Mesothelial cell of epicardium (in vitro differentiated cells): ENCODE data around the gene L1CAM. TPM values are rescaled to one million over a fixed set of nuclear protein-coding genes. Genes with fewer than 3 reads are reported as not detected.

Source experiments
- DNase-seq, 2 experiments: peaks; one replicate each; pipeline ENCODE4 v3.0.0; 2021; ENCODE audit warnings: low spot score in 2 of 2; ENCODE audit not compliant: unreplicated experiment in 2 of 2
- H3K27ac Mint-ChIP-seq: 2 replicates; pipeline ENCODE4 v1.8.0; 2021; ENCODE audit warnings: mixed read lengths
- H3K27me3 Mint-ChIP-seq: 2 replicates; pipeline ENCODE4 v1.8.0; 2021; ENCODE audit warnings: low read depth, mixed read lengths
- H3K36me3 Mint-ChIP-seq: 2 replicates; pipeline ENCODE4 v1.8.0; 2021; ENCODE audit warnings: mixed read lengths
- H3K4me1 Mint-ChIP-seq: 2 replicates; pipeline ENCODE4 v1.8.0; 2021; ENCODE audit warnings: mixed read lengths
- H3K4me3 Mint-ChIP-seq: 2 replicates; pipeline ENCODE4 v1.8.0; 2021; ENCODE audit warnings: mild to moderate bottlenecking, moderate library complexity, mixed read lengths
- H3K9me3 Mint-ChIP-seq: 2 replicates; pipeline ENCODE4 v1.8.0; 2021; ENCODE audit warnings: mixed read lengths
- total RNA-seq: library from RNA; stranded (reverse); gene quantifications from 3 replicates; pipeline ENCODE4 v1.2.1, GENCODE V29; 2021
- TF ChIP-seq, protein P1 (sequence below): fragments of 200-600 bp; sonication (generic); IDR thresholded peaks from one replicate; pipeline ENCODE4 v1.5.0; 2021; ENCODE audit warnings: antibody characterized with exemption; ENCODE audit not compliant: unreplicated experiment

Gene L1CAM
- total RNA-seq, 1 donor from 2014 or later = 2.1 TPM

DNA sequence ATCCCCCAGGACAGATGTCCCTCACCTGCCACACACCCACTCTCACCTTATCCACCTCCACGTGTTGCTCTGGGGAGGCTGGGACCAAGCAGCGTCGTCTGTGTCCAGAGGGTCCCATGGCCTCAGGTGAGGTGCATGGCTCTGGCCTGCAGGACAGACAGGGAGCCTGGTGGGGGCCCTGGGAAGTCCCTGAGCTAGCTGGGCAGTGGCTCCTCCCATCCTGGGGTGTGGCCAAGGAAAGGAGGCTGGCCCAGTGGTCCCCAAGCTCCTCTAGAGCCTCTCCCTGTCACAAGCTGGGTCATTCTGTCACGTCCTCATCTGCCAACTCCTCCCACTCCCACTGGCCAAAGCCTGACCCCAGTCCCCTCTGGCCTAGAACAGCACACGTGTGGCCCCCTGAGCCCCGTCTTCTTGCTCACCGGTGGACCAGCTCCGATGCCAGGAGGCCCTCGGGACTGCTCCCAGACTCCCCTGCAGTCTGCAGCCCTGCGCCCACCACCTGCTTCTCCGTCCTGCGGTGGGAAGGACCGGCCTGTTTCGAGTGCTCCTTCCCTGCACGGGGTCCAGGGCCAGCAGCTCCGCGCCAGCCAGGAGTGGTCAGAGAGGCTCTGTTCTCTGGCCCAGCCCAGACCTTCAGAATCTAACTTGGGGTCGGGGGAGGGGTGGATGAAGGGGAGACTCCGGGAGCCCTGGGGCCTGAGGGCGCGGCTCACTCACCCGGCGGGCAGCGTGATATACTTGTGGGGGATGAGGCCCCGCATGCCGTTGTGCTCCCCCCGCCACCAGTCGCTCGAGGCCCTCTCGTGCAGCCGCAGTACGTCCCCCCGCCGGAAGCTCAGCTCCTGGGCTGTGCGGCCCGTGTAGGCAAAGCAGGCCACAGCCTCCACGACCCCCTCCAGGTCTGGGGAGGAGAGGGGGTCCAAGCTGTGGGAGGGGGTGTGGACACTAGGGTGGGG is 23.3 kb upstream of the L1CAM start:
- H3K9me3 Mint-ChIP-seq = no peaks in the 10 kb centered on the region
- TF ChIP-seq, protein P1, sequence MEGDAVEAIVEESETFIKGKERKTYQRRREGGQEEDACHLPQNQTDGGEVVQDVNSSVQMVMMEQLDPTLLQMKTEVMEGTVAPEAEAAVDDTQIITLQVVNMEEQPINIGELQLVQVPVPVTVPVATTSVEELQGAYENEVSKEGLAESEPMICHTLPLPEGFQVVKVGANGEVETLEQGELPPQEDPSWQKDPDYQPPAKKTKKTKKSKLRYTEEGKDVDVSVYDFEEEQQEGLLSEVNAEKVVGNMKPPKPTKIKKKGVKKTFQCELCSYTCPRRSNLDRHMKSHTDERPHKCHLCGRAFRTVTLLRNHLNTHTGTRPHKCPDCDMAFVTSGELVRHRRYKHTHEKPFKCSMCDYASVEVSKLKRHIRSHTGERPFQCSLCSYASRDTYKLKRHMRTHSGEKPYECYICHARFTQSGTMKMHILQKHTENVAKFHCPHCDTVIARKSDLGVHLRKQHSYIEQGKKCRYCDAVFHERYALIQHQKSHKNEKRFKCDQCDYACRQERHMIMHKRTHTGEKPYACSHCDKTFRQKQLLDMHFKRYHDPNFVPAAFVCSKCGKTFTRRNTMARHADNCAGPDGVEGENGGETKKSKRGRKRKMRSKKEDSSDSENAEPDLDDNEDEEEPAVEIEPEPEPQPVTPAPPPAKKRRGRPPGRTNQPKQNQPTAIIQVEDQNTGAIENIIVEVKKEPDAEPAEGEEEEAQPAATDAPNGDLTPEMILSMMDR = no peak
- no peak overlapping the region for H3K4me3 Mint-ChIP-seq
- peaks cover 2% of the 10 kb centered on the region for H3K4me1 Mint-ChIP-seq
- H3K27me3 Mint-ChIP-seq = no peaks in the 10 kb centered on the region
- H3K36me3 Mint-ChIP-seq = peaks cover 3% of the 10 kb centered on the region
- peak in 1 of 2 experiments; percentile 20 for DNase-seq
- no peak overlapping the region for H3K27ac Mint-ChIP-seq

DNA sequence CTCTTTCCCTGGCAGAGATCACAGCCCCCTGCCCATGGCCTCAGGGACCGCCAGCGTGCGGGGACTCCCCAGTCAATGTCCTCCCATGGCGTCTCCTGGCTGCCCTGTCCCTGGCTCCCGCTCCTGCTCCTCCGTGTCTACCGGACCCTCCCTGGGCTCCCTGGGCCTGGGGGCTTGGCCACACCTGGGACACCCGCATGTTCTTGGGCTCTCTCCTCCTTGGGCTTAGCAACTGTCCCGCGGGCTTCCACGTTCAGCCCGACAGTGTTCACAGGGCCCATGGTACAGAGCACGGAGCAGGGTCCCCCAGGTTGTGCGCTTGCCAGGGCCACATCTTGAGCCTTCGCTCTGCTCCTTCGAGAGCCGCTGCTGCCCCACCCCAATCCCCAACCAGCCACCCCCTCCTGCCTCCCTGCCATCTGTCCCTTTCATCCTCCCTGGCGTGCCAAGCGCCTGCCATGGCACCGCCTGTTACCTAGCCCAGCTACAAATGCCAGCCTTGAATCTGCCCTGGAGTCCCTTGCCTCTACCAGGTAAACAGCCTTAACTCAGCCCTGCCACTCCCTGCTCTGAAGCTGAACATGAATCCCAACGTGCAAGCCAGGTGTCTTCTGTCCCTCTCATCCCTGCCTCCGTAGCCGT is 22.4 kb upstream of the L1CAM start:
- TF ChIP-seq, protein P1 = no peak
- no peak for DNase-seq
- peaks cover 1% of the 10 kb centered on the region for H3K9me3 Mint-ChIP-seq
- H3K27ac Mint-ChIP-seq = no peak overlapping the region
- H3K4me1 Mint-ChIP-seq = peaks cover 8% of the 10 kb centered on the region
- H3K27me3 Mint-ChIP-seq = no peaks in the 10 kb centered on the region
- no peak overlapping the region for H3K4me3 Mint-ChIP-seq
- H3K36me3 Mint-ChIP-seq = peaks cover 3% of the 10 kb centered on the region

DNA sequence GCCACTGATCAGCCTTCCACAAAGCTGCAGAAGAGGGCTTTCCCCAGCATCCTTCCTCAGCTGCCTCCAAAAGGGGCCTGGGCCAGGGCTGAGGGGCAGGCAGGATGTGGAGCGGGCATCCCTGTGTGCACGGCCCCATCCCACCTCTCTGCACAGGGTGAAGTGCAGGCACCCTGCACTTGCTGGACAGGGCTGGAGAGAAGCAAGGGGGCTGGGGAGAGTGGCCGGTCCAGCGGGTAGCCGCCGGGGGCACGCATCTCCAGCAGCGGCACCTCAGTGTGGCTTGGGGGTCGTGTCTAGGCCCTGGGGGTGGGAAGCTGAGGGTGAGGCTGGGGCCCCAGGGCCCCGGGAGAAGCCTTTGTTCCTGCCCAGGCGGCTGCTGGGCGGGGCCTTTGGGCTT is 21.5 kb upstream of the L1CAM start:
- TF ChIP-seq, protein P1 = no peak
- Mint-ChIP-seq H3K27me3 (no peaks in the 10 kb centered on the region), H3K9me3 (peaks cover 5% of the 10 kb centered on the region), H3K4me1 (peaks cover 10% of the 10 kb centered on the region), H3K4me3 (no peak overlapping the region), H3K27ac (no peak overlapping the region), H3K36me3 (peaks cover 3% of the 10 kb centered on the region)
- DNase-seq = no peak

DNA sequence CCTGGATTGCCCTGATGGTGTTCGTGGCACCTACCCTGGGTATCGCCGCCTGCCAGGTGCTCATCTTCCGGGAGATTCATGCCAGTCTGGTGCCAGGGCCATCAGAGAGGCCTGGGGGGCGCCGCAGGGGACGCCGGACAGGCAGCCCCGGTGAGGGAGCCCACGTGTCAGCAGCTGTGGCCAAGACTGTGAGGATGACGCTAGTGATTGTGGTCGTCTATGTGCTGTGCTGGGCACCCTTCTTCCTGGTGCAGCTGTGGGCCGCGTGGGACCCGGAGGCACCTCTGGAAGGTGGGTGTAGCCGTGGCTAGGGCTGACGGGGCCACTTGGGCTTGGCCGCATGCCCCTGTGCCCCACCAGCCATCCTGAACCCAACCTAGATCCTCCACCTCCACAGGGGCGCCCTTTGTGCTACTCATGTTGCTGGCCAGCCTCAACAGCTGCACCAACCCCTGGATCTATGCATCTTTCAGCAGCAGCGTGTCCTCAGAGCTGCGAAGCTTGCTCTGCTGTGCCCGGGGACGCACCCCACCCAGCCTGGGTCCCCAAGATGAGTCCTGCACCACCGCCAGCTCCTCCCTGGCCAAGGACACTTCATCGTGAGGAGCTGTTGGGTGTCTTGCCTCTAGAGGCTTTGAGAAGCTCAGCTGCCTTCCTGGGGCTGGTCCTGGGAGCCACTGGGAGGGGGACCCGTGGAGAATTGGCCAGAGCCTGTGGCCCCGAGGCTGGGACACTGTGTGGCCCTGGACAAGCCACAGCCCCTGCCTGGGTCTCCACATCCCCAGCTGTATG is 20.3 kb upstream of the L1CAM start:
- H3K27me3 Mint-ChIP-seq = no peaks in the 10 kb centered on the region
- H3K36me3 Mint-ChIP-seq = no peaks in the 10 kb centered on the region
- no peak for DNase-seq
- TF ChIP-seq, protein P1 = no peak
- no peak overlapping the region for H3K27ac Mint-ChIP-seq
- peaks cover 5% of the 10 kb centered on the region for H3K9me3 Mint-ChIP-seq
- H3K4me1 Mint-ChIP-seq = peaks cover 18% of the 10 kb centered on the region
- H3K4me3 Mint-ChIP-seq = no peak overlapping the region

DNA sequence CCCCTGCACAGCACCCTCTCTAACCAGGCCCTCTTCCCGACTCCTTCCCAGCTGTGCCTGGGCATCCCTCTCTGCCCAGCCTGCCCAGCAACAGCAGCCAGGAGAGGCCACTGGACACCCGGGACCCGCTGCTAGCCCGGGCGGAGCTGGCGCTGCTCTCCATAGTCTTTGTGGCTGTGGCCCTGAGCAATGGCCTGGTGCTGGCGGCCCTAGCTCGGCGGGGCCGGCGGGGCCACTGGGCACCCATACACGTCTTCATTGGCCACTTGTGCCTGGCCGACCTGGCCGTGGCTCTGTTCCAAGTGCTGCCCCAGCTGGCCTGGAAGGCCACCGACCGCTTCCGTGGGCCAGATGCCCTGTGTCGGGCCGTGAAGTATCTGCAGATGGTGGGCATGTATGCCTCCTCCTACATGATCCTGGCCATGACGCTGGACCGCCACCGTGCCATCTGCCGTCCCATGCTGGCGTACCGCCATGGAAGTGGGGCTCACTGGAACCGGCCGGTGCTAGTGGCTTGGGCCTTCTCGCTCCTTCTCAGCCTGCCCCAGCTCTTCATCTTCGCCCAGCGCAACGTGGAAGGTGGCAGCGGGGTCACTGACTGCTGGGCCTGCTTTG is 19.6 kb upstream of the L1CAM start:
- H3K27ac Mint-ChIP-seq = no peak overlapping the region
- H3K4me1 Mint-ChIP-seq = peaks cover 24% of the 10 kb centered on the region
- H3K9me3 Mint-ChIP-seq = peaks cover 5% of the 10 kb centered on the region
- no peaks in the 10 kb centered on the region for H3K36me3 Mint-ChIP-seq
- DNase-seq = peak in 1 of 2 experiments; percentile 17
- H3K4me3 Mint-ChIP-seq = no peak overlapping the region
- TF ChIP-seq, protein P1 = no peak
- H3K27me3 Mint-ChIP-seq = no peaks in the 10 kb centered on the region
